ENCODE data around the gene ARHGAP19. TPM values are rescaled to one million over a fixed set of nuclear protein-coding genes. Genes with fewer than 3 reads are reported as not detected.

The ARHGAP19 gene
- total and polyA plus RNA-seq, 2 of the 8 experiments (the other 6 are each of a cell fraction or from before 2014, with no cell fraction given): 13.3 to 32.1 TPM

DNA sequence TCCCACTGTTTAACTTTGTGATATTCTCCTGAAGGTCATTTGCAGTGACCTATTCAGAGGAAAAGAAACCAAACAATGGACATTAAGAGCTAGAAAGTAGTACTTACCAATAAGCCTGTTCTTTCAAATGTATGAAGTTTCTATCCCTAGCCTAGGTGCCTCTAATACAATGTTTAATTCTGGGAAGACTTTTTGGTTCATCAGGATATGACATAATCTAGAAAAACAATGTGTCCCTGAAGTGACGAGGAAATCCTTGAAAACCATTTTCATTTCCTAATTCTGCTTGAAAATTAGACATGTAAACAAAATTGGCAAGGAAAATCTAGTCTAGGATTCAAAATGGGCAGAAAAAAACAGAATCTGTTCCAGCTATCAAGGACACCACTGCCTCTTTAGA lies 36.1 kb downstream of the ARHGAP19 start (continued):
- TF ChIP-seq, protein P1, sequence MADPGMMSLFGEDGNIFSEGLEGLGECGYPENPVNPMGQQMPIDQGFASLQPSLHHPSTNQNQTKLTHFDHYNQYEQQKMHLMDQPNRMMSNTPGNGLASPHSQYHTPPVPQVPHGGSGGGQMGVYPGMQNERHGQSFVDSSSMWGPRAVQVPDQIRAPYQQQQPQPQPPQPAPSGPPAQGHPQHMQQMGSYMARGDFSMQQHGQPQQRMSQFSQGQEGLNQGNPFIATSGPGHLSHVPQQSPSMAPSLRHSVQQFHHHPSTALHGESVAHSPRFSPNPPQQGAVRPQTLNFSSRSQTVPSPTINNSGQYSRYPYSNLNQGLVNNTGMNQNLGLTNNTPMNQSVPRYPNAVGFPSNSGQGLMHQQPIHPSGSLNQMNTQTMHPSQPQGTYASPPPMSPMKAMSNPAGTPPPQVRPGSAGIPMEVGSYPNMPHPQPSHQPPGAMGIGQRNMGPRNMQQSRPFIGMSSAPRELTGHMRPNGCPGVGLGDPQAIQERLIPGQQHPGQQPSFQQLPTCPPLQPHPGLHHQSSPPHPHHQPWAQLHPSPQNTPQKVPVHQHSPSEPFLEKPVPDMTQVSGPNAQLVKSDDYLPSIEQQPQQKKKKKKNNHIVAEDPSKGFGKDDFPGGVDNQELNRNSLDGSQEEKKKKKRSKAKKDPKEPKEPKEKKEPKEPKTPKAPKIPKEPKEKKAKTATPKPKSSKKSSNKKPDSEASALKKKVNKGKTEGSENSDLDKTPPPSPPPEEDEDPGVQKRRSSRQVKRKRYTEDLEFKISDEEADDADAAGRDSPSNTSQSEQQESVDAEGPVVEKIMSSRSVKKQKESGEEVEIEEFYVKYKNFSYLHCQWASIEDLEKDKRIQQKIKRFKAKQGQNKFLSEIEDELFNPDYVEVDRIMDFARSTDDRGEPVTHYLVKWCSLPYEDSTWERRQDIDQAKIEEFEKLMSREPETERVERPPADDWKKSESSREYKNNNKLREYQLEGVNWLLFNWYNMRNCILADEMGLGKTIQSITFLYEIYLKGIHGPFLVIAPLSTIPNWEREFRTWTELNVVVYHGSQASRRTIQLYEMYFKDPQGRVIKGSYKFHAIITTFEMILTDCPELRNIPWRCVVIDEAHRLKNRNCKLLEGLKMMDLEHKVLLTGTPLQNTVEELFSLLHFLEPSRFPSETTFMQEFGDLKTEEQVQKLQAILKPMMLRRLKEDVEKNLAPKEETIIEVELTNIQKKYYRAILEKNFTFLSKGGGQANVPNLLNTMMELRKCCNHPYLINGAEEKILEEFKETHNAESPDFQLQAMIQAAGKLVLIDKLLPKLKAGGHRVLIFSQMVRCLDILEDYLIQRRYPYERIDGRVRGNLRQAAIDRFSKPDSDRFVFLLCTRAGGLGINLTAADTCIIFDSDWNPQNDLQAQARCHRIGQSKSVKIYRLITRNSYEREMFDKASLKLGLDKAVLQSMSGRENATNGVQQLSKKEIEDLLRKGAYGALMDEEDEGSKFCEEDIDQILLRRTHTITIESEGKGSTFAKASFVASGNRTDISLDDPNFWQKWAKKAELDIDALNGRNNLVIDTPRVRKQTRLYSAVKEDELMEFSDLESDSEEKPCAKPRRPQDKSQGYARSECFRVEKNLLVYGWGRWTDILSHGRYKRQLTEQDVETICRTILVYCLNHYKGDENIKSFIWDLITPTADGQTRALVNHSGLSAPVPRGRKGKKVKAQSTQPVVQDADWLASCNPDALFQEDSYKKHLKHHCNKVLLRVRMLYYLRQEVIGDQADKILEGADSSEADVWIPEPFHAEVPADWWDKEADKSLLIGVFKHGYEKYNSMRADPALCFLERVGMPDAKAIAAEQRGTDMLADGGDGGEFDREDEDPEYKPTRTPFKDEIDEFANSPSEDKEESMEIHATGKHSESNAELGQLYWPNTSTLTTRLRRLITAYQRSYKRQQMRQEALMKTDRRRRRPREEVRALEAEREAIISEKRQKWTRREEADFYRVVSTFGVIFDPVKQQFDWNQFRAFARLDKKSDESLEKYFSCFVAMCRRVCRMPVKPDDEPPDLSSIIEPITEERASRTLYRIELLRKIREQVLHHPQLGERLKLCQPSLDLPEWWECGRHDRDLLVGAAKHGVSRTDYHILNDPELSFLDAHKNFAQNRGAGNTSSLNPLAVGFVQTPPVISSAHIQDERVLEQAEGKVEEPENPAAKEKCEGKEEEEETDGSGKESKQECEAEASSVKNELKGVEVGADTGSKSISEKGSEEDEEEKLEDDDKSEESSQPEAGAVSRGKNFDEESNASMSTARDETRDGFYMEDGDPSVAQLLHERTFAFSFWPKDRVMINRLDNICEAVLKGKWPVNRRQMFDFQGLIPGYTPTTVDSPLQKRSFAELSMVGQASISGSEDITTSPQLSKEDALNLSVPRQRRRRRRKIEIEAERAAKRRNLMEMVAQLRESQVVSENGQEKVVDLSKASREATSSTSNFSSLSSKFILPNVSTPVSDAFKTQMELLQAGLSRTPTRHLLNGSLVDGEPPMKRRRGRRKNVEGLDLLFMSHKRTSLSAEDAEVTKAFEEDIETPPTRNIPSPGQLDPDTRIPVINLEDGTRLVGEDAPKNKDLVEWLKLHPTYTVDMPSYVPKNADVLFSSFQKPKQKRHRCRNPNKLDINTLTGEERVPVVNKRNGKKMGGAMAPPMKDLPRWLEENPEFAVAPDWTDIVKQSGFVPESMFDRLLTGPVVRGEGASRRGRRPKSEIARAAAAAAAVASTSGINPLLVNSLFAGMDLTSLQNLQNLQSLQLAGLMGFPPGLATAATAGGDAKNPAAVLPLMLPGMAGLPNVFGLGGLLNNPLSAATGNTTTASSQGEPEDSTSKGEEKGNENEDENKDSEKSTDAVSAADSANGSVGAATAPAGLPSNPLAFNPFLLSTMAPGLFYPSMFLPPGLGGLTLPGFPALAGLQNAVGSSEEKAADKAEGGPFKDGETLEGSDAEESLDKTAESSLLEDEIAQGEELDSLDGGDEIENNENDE (IDR thresholded peaks at IDR 0.05; ENCODE audit: insufficient replicate concordance, low read length): no peak
- no peak for TF ChIP-seq ASH2L (IDR thresholded peaks at IDR 0.05; ENCODE audit: low read length)
- TF ChIP-seq SP1 (IDR thresholded peaks at IDR 0.05; ENCODE audit: low read depth, low read length): no peak
- TF ChIP-seq RXRA (IDR thresholded peaks at IDR 0.05; ENCODE audit: insufficient read depth, low read depth, low read length): no peak
- TF ChIP-seq TCF12 (IDR thresholded peaks at IDR 0.05; ENCODE audit: low read depth, low read length): no peak
- no peak for TF ChIP-seq MAX (IDR thresholded peaks at IDR 0.05)
- TF ChIP-seq CBX8 (IDR thresholded peaks at IDR 0.05; ENCODE audit: borderline replicate concordance, low read depth, low read length): no peak
- TF ChIP-seq NRF1 (IDR thresholded peaks at IDR 0.05; ENCODE audit: low read depth, low read length): no peak
- no peak for TF ChIP-seq NANOG (IDR thresholded peaks at IDR 0.05; ENCODE audit: insufficient read depth, low read depth, low read length, poor library complexity, severe bottlenecking)
- no peak for TF ChIP-seq POLR2A (IDR thresholded peaks at IDR 0.05; ENCODE audit: control extremely low read depth in 1 of 2, low read depth in 2 of 2, low read length in 2 of 2)
- TF ChIP-seq CHD2 (IDR thresholded peaks at IDR 0.05; ENCODE audit: low read length): no peak
- TF ChIP-seq TAF1 (IDR thresholded peaks at IDR 0.05; ENCODE audit: low read depth, low read length): no peak
